HAP-1 (cell line): ENCODE data around the gene SCNN1G.

ENCODE experiments used
- DNase-seq, 2 experiments: peaks; one replicate each; pipeline ENCODE4 v3.0.0-alpha.2; 2016 to 2020; ENCODE audit warnings: low spot score in 2 of 2
- H3K27me3 ChIP-seq: fragments of 250-450 bp; sonication (Bioruptor Pico); 2 replicates; pipeline ENCODE4 v1.5.1; 2020; ENCODE audit warnings: low read depth, mild to moderate bottlenecking, moderate library complexity
- H3K36me3 ChIP-seq: fragments of 250-450 bp; sonication (Bioruptor Pico); replicated peaks from 2 replicates; pipeline ENCODE4 v1.5.1; 2020; ENCODE audit warnings: mild to moderate bottlenecking
- H3K4me1 ChIP-seq: fragments of 250-450 bp; sonication (Bioruptor Pico); 2 replicates; pipeline ENCODE4 v1.5.1; 2020; ENCODE audit warnings: mild to moderate bottlenecking
- H3K4me3 ChIP-seq: fragments of 250-450 bp; sonication (Bioruptor Pico); 2 replicates; pipeline ENCODE4 v1.5.1; 2020; ENCODE audit warnings: mild to moderate bottlenecking, moderate library complexity
- H3K9me3 ChIP-seq: fragments of 250-450 bp; sonication (Bioruptor Pico); 2 replicates; pipeline ENCODE4 v1.5.1; 2020; ENCODE audit warnings: mild to moderate bottlenecking, moderate library complexity
- in situ Hi-C: fragments of 300-500 bp; cut with MboI; formaldehyde crosslinking; loops from 3 replicates; pipeline ENCODE4 v1.14.3; 2020; ENCODE audit warnings: low sequenced_read_pairs, inconsistent platforms, mixed read lengths

SCNN1G gene

DNA sequence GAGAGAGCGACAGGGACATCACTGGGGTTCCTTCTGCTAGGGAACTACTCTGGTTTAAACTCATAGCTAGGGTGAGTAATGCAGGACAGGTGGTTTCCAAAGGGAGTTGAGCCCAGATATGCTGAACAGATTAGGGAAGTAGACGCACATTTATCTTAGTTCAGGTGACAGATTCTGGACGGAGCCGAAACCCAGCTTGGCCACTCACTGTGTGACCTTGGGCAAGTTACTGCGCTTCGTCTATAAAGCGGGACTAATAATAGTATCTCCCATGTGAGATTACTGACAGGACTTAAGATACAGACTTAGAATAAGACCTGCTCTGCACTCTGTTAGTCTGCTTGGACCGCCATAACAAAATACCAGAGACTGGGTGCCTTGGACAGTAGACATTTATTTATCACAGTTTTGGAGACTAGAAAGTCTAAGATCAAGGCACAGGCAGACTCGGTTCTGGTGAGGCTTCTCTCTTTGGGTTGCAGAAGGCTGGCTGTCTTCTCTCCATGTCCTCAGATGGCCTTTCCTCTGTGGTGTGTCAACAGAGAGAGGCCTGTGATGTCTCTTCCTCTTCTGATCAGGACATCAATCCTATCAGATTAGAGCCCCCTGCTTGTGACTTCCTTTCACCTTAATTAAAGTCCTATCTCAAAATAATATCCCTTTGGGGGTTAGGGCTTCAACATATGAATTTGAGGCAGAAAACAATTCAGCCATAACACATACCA, 12.1 kb downstream of the SCNN1G start:
- Histone ChIP-seq H3K4me3 (no peak overlapping the region), H3K4me1 (no peaks in the 10 kb centered on the region), H3K36me3 (no peaks in the 10 kb centered on the region), H3K27me3 (peaks cover 15% of the 10 kb centered on the region), H3K9me3 (no peaks in the 10 kb centered on the region)
- in situ Hi-C loops, result no loop called here
- DNase-seq, result no peak

DNA sequence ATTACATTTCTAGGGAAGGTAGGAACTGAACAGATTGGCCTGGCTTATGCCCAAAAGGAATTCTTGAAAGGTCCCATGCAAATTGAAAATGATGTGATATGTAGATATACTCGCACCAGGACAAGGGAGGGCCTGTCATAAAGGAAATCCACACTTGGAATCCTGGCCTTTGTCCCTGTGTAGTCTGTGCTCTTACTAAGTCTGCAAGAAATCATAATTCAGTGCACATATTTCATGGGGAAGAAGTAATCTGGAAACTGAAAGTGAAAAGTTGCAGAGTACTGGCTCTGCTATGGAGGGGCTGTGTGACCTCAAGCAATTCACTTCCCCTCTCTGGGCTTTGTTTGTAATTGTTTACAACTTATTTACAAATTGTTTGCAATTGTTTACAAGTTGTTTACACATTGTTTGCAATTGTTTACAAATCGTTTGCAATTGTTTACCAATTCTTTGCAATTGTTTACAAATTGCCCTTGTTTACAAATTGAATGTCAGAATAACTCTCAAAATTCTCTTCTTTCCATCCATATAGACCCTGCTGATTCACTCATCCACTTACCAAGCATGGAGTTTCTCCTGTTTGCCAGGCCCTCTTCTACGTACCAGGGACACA, 12.9 kb downstream of the SCNN1G start:
- H3K36me3 ChIP-seq, result no peaks in the 10 kb centered on the region
- no peaks in the 10 kb centered on the region for H3K4me1 ChIP-seq
- DNase-seq, result no peak
- in situ Hi-C loops, result no loop called here
- peaks cover 15% of the 10 kb centered on the region for H3K27me3 ChIP-seq
- no peaks in the 10 kb centered on the region for H3K9me3 ChIP-seq
- H3K4me3 ChIP-seq, result no peak overlapping the region

DNA sequence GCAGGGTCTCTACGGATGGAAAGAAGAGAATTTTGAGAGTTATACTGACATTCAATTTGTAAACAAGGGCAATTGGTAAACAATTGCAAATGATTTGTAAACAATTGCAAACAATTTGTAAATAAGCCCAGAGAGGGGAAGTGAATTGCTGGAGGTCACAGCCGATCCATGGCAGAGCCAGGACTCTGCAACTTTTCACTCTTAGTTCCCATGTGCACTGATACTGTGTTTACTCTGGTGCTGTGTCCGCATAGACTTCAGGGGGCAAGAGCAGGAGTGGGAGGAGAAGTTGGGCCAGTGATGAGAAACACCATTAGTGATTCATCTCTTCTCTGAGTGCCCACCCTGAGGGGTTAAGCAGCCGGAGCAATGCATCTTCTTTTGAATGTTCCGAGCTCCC, 14.0 kb downstream of the SCNN1G start:
- Histone ChIP-seq H3K4me1 (no peaks in the 10 kb centered on the region), H3K36me3 (no peaks in the 10 kb centered on the region), H3K4me3 (no peak overlapping the region), H3K27me3 (peaks cover 15% of the 10 kb centered on the region), H3K9me3 (no peaks in the 10 kb centered on the region)
- in situ Hi-C loops, result no loop called here
- DNase-seq, result no peak

DNA sequence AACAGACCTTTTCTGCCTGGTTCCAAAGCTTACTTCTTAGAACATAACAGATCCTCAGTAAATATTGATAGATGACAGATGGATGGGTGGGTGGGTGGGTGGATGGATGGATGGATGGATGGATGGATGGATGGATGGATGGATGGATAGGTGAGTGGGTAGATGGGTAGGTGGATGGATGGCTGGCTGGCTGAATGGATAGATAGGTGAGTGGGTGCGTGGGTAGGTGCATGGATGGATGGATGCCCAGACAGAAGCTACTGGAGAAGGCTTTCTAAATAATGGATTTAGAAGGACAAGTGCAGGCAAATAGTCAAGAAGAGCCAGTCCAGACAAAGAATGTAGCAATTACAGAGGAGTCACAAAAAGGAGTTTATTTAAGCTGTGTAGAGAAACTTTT, 19.6 kb downstream of the SCNN1G start:
- in situ Hi-C loops, result no loop called here
- DNase-seq, result no peak
- H3K9me3 ChIP-seq, result no peaks in the 10 kb centered on the region
- peaks cover 5% of the 10 kb centered on the region for H3K27me3 ChIP-seq
- no peaks in the 10 kb centered on the region for H3K36me3 ChIP-seq
- no peak overlapping the region for H3K4me3 ChIP-seq
- no peaks in the 10 kb centered on the region for H3K4me1 ChIP-seq

DNA sequence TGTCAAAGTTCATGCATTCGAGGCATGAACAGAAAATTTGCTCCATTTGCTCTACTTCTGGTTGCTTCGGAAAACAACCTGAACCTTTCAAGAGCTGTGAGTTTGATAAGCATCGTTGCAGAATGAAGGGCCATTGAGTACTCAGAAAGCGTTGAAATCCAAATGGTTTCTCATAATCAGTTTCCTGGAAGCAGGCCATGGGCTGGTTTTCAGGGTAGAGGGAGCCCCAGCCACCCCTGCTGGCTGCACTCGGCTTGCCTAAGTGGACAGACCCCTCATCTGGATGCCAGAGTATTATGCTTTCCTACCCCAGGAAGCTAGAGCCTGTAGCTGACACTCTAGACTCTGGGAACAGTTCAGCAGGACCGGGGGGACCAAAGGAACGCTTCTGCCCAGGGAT, 24.4 kb downstream of the SCNN1G start:
- H3K36me3 ChIP-seq, result no peaks in the 10 kb centered on the region
- no peak for DNase-seq
- H3K27me3 ChIP-seq, result no peaks in the 10 kb centered on the region; the same call in 1 of the 2 replicates
- in situ Hi-C loops, result no loop called here
- no peaks in the 10 kb centered on the region for H3K4me1 ChIP-seq
- no peaks in the 10 kb centered on the region for H3K9me3 ChIP-seq
- H3K4me3 ChIP-seq, result no peak overlapping the region

DNA sequence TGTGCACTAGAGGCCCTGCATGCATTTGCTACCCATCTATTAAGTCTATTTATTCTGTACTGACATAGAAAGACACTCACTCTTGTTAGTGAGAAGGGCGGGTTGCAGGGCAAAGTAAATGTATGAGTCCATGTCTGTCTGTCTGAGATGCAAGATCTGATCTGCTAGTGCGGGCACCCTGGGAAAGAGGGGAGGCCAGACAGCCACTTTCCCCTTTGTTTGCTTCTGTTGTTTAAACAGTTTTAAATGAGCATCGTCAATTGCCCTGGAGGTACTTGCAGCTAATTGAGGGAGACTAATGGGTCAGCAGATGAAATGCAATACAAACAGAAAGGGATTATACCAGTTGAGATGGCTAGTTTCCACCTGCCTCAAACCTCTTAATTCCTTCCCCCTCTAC, 24.9 kb downstream of the SCNN1G start:
- in situ Hi-C loops, result no loop called here
- Histone ChIP-seq H3K4me1 (no peaks in the 10 kb centered on the region), H3K9me3 (no peaks in the 10 kb centered on the region), H3K27me3 (no peaks in the 10 kb centered on the region; the same call in 1 of the 2 replicates), H3K36me3 (no peaks in the 10 kb centered on the region), H3K4me3 (no peak overlapping the region)
- no peak for DNase-seq

DNA sequence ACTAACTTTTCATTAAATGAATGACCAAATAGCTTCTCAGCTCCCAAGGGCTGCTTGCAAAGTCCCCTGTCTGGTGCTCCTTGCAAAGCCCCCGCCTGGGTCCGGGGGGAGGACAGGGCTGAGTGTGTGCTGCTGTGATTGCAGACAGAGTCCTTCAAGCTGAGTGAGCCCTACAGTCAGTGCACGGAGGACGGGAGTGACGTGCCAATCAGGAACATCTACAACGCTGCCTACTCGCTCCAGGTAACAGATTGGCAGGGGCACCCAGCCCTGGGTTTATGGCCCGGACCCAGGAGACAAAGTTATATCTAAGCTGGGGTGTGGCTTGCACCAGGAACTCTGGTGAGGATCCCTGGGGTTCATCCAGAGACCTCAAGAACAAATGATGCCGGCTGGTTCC, 27.1 kb downstream of the SCNN1G start:
- no peaks in the 10 kb centered on the region; the same call in 1 of the 2 replicates for H3K27me3 ChIP-seq
- no peaks in the 10 kb centered on the region for H3K9me3 ChIP-seq
- no peak overlapping the region for H3K4me3 ChIP-seq
- no peaks in the 10 kb centered on the region for H3K4me1 ChIP-seq
- DNase-seq, result no peak
- no peaks in the 10 kb centered on the region for H3K36me3 ChIP-seq
- in situ Hi-C loops, result no loop called here

DNA sequence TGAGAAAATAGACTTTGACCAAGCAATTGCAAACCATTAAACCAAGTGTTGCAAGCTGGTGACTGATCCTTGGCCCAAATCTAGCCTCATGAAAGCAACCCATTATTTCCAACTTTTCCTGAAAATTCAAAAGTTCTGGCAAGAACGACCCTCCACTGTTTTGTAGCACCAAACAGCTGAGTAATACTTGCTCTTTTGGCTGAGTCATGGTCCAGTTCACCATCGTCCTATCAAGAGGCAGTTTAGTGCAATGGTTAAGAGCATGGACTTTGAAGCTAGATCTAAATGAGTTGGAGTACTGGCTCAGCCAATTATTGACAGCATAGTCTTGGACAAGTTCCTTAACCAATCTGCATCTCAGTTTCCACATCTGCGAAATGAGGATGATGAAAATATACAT, 31.3 kb downstream of the SCNN1G start:
- no peaks in the 10 kb centered on the region for H3K36me3 ChIP-seq

DNA sequence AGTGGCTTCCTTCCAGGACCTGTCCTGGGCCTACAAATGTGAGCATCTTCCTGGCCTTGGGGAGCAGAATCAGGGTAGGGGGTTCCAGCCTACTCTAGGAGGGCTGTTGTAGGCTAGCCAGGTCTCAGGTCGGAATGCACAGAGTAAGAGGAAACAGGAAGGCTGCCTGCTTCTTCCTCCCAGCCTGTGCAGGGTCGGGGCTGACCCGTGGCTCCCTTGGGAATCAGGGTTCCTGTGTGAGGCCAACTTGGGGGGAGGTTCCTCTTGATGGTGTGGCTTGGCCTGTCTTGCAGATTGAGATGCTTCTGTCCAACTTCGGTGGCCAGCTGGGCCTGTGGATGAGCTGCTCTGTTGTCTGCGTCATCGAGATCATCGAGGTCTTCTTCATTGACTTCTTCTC, 32.3 kb downstream of the SCNN1G start:
- Histone ChIP-seq H3K9me3 (no peaks in the 10 kb centered on the region), H3K36me3 (no peaks in the 10 kb centered on the region), H3K4me3 (no peak overlapping the region), H3K27me3 (no peaks in the 10 kb centered on the region), H3K4me1 (no peaks in the 10 kb centered on the region)
- in situ Hi-C loops, result no loop called here
- no peak for DNase-seq

More for the DNA sequence above, 31.3 kb downstream of the SCNN1G start:
- no peak overlapping the region for H3K4me3 ChIP-seq
- H3K4me1 ChIP-seq, result no peaks in the 10 kb centered on the region
- no peak for DNase-seq
- in situ Hi-C loops, result no loop called here
- H3K27me3 ChIP-seq, result no peaks in the 10 kb centered on the region
- no peaks in the 10 kb centered on the region for H3K9me3 ChIP-seq

DNA sequence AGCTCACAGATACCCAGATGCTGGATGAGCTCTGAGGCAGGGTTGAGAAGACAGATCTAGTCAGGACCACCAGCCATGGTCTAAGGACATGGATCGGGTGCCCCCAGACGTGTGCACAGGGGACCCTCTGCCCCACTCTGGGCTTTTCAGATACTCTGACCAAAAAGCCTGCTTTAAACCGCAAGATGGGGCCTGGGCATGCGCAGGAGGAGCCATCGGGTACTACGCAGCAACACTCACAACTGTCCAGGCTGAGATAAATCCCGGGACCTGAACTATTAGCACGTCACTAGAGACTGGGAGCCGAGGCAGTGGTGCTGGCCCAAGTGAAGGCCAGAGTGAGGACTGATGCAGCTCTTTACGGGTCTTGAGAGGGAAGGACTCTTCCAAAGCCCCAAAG, 32.9 kb downstream of the SCNN1G start:
- DNase-seq, result no peak
- H3K27me3 ChIP-seq, result no peaks in the 10 kb centered on the region
- H3K36me3 ChIP-seq, result no peaks in the 10 kb centered on the region
- no peaks in the 10 kb centered on the region for H3K4me1 ChIP-seq
- no peaks in the 10 kb centered on the region for H3K9me3 ChIP-seq
- in situ Hi-C loops, result no loop called here
- no peak overlapping the region for H3K4me3 ChIP-seq

DNA sequence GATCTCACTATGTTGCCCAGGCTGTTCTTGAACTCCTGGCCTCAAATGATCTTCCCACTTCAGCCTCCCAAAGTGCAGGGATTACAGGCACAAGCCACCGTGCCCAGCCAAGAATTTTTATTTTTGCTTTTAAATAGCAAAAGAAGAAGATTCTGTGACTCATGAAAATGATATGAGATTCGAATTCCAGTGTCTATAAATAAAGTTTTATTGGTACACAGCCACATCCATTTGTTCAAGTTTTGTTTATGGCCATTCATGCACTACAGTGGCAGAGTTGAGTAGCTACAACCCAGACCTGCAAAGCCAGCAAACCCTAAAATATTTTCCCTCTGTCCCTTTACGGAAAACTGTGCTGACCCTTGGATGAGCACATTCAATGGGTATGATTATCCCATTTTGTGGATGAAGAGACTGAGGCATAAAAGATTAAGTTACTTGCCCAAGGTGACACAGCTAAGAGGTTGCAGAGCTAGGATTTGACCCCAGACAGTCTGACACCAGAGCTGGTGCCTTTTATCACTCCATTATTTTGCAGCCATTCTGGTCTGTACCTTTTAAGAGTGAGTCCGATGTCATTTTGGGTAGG, 34.2 kb downstream of the SCNN1G start:
- DNase-seq, result no peak
- in situ Hi-C loops, result no loop called here
- H3K27me3 ChIP-seq, result no peaks in the 10 kb centered on the region
- no peaks in the 10 kb centered on the region for H3K9me3 ChIP-seq
- H3K36me3 ChIP-seq, result no peaks in the 10 kb centered on the region
- no peak overlapping the region for H3K4me3 ChIP-seq
- no peaks in the 10 kb centered on the region for H3K4me1 ChIP-seq

DNA sequence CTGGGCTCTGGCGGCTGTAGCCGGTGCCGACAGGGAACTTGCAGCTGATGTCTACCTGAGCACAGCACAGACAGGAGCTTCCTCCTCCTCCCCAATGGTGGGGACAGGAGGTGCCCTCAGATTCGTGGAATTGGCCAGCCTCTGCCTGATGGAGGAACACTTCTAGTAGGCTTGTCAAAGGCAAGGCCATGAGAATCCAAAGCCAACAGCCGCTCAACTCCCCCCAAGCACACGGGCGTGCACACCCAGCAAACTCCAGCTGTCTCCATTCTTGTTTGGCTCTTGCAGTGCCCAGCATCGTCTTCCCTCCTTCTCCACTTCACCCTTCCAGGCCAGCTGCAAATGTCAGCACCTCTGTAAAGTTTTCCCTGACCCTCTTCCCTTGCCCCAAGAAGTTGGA, 35.1 kb downstream of the SCNN1G start:
- Histone ChIP-seq H3K36me3 (no peaks in the 10 kb centered on the region), H3K4me3 (no peak overlapping the region), H3K27me3 (no peaks in the 10 kb centered on the region), H3K4me1 (no peaks in the 10 kb centered on the region), H3K9me3 (no peaks in the 10 kb centered on the region)
- no peak for DNase-seq
- in situ Hi-C loops, result no loop called here

DNA sequence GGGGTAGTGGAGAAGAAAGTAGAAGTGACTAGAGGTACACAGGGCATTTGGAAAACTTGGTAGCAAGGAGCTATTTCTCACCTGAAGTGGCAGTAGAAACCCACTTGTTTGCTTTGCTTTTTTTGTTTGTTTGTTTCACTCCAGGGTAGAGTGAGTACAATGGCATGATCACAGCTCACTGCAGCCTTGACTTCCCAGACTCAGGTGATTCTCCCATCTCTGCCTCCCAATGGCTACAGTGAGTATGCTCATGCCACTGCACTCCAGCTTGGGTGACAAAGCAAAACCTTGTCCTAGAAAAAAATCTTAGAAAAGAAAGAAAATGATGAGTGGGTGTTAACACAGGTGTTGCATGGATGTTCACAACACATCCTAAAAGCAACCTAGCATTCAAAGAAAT, 40.4 kb downstream of the SCNN1G start:
- no peak for DNase-seq
- Histone ChIP-seq H3K27me3 (no peaks in the 10 kb centered on the region), H3K4me1 (no peaks in the 10 kb centered on the region), H3K4me3 (no peak overlapping the region), H3K36me3 (no peaks in the 10 kb centered on the region), H3K9me3 (no peaks in the 10 kb centered on the region)
- in situ Hi-C loops, result no loop called here

DNA sequence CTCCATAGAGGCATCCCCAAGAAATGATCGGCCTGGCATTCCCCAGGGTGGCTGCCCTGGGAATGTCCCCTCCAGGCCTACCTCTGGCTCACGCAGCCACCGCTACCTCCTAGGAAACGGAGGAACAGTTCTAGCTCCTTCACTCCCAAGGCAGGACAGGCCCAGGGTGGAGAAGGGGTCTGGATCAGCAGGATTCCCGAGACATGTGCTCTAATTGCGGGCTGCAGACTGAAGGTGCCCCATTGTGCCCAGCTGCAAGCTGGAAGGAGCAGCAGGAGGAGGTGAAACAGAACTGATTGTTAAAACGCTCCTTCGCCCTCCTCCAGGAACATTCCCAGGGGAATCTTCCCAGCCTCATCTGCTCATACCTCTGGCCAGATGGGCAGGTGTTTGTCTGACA, 40.8 kb downstream of the SCNN1G start:
- DNase-seq, result no peak
- Histone ChIP-seq H3K9me3 (no peaks in the 10 kb centered on the region), H3K27me3 (no peaks in the 10 kb centered on the region), H3K4me1 (no peaks in the 10 kb centered on the region), H3K36me3 (no peaks in the 10 kb centered on the region), H3K4me3 (no peak overlapping the region)
- in situ Hi-C loops, result no loop called here
